ENCODE results near the gene MAD1L1.

- TF ChIP-seq CTCF (IDR thresholded peaks at IDR 0.05) (no peak), POLR2A (IDR thresholded peaks at IDR 0.05) (no peak), EP300 (IDR thresholded peaks at IDR 0.05) (no peak), POLR2AphosphoS5 (IDR thresholded peaks at IDR 0.05) (no peak)
Measured at GRCh38 chr7:2218444-2218785, 14.3 kb downstream of the MAD1L1 start.
